CD8-positive, alpha-beta memory T cell (primary cell): ENCODE results near the gene MROH2A. TPM values are rescaled to one million over a fixed set of nuclear protein-coding genes. Genes with fewer than 3 reads are reported as not detected.
"Not testable (repeated sequence)": the region's sequence is repeated elsewhere in the genome, so short reads cannot be mapped to it uniquely, and the experiment has no call there.

Experiments used
- CTCF ChIA-PET: fragments of 350-600 bp; sonication (Branson Sonifier 250); formaldehyde crosslinking; loops from one replicate; lab custom pipeline; 2021; ENCODE audit warnings: antibody characterized with exemption; lab: Charles Lee
- POLR2A ChIA-PET: fragments of 350-600 bp; sonication (Branson Sonifier 250); formaldehyde crosslinking; loops from one replicate; lab custom pipeline; 2021; ENCODE audit warnings: antibody characterized with exemption; lab: Charles Lee
- DNase-seq, 5 donors: peaks; one replicate each; pipeline versions ENCODE4 v3.0.0 to v3.0.0-alpha.2; 2020 to 2022; ENCODE audit warnings: mixed read lengths in 1 of 5
- H3K27ac ChIP-seq: one replicate; pipeline ENCODE4 v1.7.0; 2013; ENCODE audit warnings: low read depth, mild to moderate bottlenecking, low read length, moderate library complexity
- H3K27me3 ChIP-seq: 2 replicates; pipeline ENCODE4 v1.7.0; 2013; ENCODE audit warnings: low read length, mild to moderate bottlenecking; ENCODE audit not compliant: insufficient read depth, poor library complexity, severe bottlenecking
- H3K36me3 ChIP-seq: 2 replicates; pipeline ENCODE4 v1.7.0; 2013; ENCODE audit warnings: mild to moderate bottlenecking, low read length, moderate library complexity; ENCODE audit not compliant: insufficient read depth
- H3K4me1 ChIP-seq: 2 replicates; pipeline ENCODE4 v1.7.0; 2013; ENCODE audit warnings: mild to moderate bottlenecking, low read length, moderate library complexity; ENCODE audit not compliant: insufficient read depth
- H3K4me3 ChIP-seq: 2 replicates; pipeline ENCODE4 v1.7.0; 2013; ENCODE audit warnings: mild to moderate bottlenecking, low read length
- H3K9me3 ChIP-seq: 2 replicates; pipeline ENCODE4 v1.7.0; 2013; ENCODE audit warnings: mild to moderate bottlenecking, low read length
- H3K27ac Mint-ChIP-seq, 8 donors: one replicate each; pipeline ENCODE4 v1.8.0; 2020 to 2021; ENCODE audit warnings: mixed read lengths in 8 of 8, mild to moderate bottlenecking in 6 of 8, inconsistent platforms in 3 of 8, moderate library complexity in 3 of 8
- H3K27me3 Mint-ChIP-seq, 2 donors: one replicate each; pipeline ENCODE4 v1.8.0; 2020 to 2021; ENCODE audit warnings: mixed read lengths in 2 of 2, mild to moderate bottlenecking in 1 of 2, moderate library complexity in 1 of 2
- H3K36me3 Mint-ChIP-seq, 3 donors: one replicate each; pipeline ENCODE4 v1.8.0; 2020 to 2021; ENCODE audit warnings: mixed read lengths in 3 of 3, inconsistent platforms in 1 of 3, mild to moderate bottlenecking in 1 of 3
- H3K4me1 Mint-ChIP-seq, 3 donors: one replicate each; pipeline ENCODE4 v1.8.0; 2020 to 2021; ENCODE audit warnings: mixed read lengths in 3 of 3, inconsistent platforms in 1 of 3, mild to moderate bottlenecking in 1 of 3
- H3K4me3 Mint-ChIP-seq, 7 donors: one replicate each; pipeline ENCODE4 v1.8.0; 2020 to 2021; ENCODE audit warnings: mixed read lengths in 7 of 7, mild to moderate bottlenecking in 6 of 7, moderate library complexity in 4 of 7, inconsistent platforms in 2 of 7
- H3K9me3 Mint-ChIP-seq, 5 donors: one replicate each; pipeline ENCODE4 v1.8.0; 2020 to 2022; ENCODE audit warnings: mixed read lengths in 5 of 5, mild to moderate bottlenecking in 3 of 5, moderate library complexity in 2 of 5, inconsistent platforms in 1 of 5
- polyA plus RNA-seq: library from polyadenylated mRNA; unstranded; fragments of 300-500 nt; fragmentation: Illumina TruSeq; gene quantifications from one replicate; pipeline ENCODE4 v1.2.3, GENCODE V29; 2021
- total RNA-seq, 2 experiments: library from RNA; stranded (reverse); gene quantifications; one replicate each; pipeline ENCODE4 v1.2.3, GENCODE V29; 2021

The MROH2A gene
- total and polyA plus RNA-seq, 3 experiments from 2014 or later, result not detected

GRCh38 chr2:233746475-233747282 lies 31.5 kb upstream of the MROH2A start:
- H3K4me3 Mint-ChIP-seq, result no peak overlapping the region
- Histone ChIP-seq H3K4me1 (no peaks in the 10 kb centered on the region), H3K36me3 (no peaks in the 10 kb centered on the region), H3K4me3 (no peak overlapping the region), H3K27me3 (no peaks in the 10 kb centered on the region), H3K27ac (no peak overlapping the region), H3K9me3 (no peaks in the 10 kb centered on the region)
- H3K4me1 Mint-ChIP-seq, result no peaks in the 10 kb centered on the region
- peaks cover 0 to 8% (median 0%) of the 10 kb centered on the region in 3 donors for H3K36me3 Mint-ChIP-seq
- H3K27me3 Mint-ChIP-seq, result peaks cover 11 to 59% of the 10 kb centered on the region in 2 donors
- no peak for DNase-seq
- peaks cover 7 to 16% (median 12%) of the 10 kb centered on the region in 5 donors for H3K9me3 Mint-ChIP-seq
- no peak overlapping the region for H3K27ac Mint-ChIP-seq
- CTCF ChIA-PET, result no interaction called here
- POLR2A ChIA-PET, result no interaction called here

DNA sequence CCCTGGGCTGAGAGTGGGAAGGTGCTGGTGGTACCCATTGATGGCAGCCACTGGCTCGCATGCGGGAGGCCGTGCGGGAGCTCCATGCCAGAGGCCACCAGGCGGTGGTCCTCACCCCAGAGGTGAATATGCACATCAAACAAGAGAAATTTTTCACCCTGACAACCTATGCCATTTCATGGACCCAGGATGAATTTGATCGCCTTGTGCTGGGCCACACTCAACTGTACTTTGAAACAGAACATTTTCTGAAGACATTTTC lies 30.9 kb upstream of the MROH2A start:
- no peak overlapping the region for H3K27ac ChIP-seq
- H3K27me3 ChIP-seq, result no peaks in the 10 kb centered on the region
- ChIA-PET CTCF (no interaction called here), POLR2A (no interaction called here)
- no peak overlapping the region for H3K4me3 ChIP-seq
- Mint-ChIP-seq H3K27ac (no peak overlapping the region), H3K4me1 (no peaks in the 10 kb centered on the region), H3K4me3 (no peak overlapping the region), H3K27me3 (peaks cover 11 to 59% of the 10 kb centered on the region in 2 donors), H3K36me3 (peaks cover 0 to 11% (median 0%) of the 10 kb centered on the region in 3 donors), H3K9me3 (peaks cover 7 to 19% (median 12%) of the 10 kb centered on the region in 5 donors)
- no peak for DNase-seq
- H3K36me3 ChIP-seq, result no peaks in the 10 kb centered on the region
- no peaks in the 10 kb centered on the region for H3K9me3 ChIP-seq
- H3K4me1 ChIP-seq, result no peaks in the 10 kb centered on the region

DNA sequence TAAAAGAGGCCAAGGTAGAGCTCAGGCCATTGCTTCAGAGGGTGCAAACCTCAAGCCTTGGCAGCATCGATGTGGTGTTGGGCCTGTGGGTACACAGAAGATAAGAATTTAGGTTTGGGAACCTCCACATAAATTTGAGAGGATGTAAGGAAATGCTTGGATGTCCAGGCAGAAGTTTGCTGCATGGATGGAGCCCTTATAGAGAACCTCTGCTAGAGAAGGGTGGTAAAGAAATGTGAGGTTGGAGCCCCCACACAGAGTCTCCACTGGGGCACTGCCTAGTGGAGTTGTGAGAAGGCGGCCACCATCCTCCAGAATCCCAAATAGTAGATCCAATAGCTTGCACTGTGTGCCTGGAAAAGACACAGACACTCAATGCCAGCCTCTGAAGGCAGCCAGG lies 27.4 kb upstream of the MROH2A start:
- POLR2A ChIA-PET, H3K36me3 ChIP-seq, H3K4me1 Mint-ChIP-seq, H3K27ac Mint-ChIP-seq, H3K9me3 ChIP-seq, DNase-seq, H3K27me3 ChIP-seq, H3K4me1 ChIP-seq, CTCF ChIA-PET, H3K4me3 Mint-ChIP-seq, H3K4me3 ChIP-seq, H3K27ac ChIP-seq: not testable (repeated sequence)
- peaks cover 0 to 11% (median 0%) of the 10 kb centered on the region in 3 donors for H3K36me3 Mint-ChIP-seq
- H3K27me3 Mint-ChIP-seq, result peaks cover 12 to 64% of the 10 kb centered on the region in 2 donors
- H3K9me3 Mint-ChIP-seq, result peaks cover 7 to 19% (median 12%) of the 10 kb centered on the region in 5 donors

DNA sequence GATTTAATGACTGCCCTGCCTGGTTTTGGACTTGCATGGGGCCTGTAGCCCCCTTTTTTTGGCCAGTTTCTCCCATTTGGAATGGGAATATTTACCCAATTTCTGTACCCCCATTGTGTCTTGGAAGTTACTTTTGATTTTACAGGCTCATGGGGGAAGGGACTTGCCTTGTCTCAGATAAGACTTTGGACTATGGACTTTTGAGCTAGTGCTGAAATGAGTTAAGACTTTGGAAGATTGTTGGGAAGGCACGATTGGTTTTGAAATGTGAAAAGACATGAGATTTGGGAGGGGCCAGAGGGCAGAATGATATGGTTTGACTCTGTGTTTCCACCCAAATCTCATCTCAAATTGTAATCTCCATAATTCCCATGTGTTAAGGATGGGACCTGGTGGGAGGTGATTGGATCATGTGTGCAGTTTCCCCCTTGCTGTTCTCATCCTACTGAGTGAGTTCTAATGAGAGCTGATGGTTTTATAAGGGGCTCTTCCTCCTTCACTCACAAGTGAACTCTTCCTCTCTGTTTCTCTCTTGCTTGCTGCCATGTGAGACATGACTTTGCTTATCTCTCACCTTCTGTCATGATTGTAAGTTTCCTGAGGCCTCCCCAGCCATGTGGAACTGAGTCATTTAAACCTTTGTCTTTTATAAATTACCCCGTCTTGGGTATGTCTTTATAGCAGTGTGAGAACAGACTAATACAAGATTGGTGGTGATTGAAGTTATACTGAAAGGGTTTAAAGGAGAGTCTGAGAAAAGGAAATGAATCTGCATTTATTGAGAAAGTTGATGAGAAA lies 26.7 kb upstream of the MROH2A start:
- POLR2A ChIA-PET, CTCF ChIA-PET, H3K4me1 Mint-ChIP-seq, H3K27me3 ChIP-seq, H3K4me1 ChIP-seq, H3K36me3 ChIP-seq, H3K27ac ChIP-seq, DNase-seq, H3K9me3 ChIP-seq, H3K27ac Mint-ChIP-seq, H3K4me3 ChIP-seq: not testable (repeated sequence)
- H3K9me3 Mint-ChIP-seq, result peaks cover 7 to 19% (median 12%) of the 10 kb centered on the region in 5 donors
- peak overlapping the region in 1 of 7 donors; percentile 68 for H3K4me3 Mint-ChIP-seq
- H3K27me3 Mint-ChIP-seq, result peaks cover 12 to 59% of the 10 kb centered on the region in 2 donors
- H3K36me3 Mint-ChIP-seq, result peaks cover 0 to 11% (median 0%) of the 10 kb centered on the region in 3 donors

DNA sequence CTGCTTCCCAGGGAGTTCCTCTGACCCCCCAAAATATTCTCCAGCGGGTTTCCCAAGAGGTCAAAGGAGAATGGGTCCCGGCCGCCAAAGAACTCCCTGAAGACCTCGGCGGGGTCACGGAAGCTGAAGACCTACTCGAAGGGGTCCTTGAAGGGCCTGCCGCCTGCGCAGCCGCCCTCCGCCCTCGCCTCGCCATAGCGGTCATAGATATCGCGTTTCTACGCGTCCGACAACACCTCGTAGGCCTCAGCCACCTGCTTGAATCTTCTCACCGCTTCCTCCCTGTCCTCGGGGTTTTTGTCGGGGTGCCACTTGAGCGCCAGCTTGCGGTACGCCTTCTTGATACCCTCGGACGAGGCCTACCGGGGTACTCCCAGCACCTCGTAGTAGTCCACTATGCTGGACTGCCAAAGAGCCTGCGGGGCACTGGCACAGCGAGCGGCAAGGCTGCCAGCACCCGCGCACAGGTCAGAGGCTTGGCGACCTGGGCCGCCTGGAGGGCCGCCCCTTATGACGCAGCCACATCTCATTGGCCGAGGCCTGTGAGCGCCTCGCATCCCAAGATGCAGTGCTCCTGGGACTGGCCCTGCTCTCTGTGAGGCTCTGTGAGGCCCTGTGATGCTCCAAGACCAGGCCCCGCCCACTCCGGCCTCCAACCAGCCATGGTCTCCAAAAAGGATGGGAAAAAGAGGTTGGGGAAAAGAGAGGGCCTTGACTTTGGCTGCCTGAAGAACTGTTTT lies 23.1 kb upstream of the MROH2A start:
- Mint-ChIP-seq H3K27me3 (peaks cover 6 to 39% of the 10 kb centered on the region in 2 donors), H3K36me3 (peaks cover 0 to 11% (median 0%) of the 10 kb centered on the region in 3 donors), H3K9me3 (peaks cover 6 to 15% (median 12%) of the 10 kb centered on the region in 5 donors), H3K27ac (no peak overlapping the region), H3K4me3 (no peak overlapping the region), H3K4me1 (no peaks in the 10 kb centered on the region)
- ChIA-PET CTCF (no interaction called here), POLR2A (no interaction called here)
- DNase-seq, result no peak
- Histone ChIP-seq H3K36me3 (no peaks in the 10 kb centered on the region), H3K4me3 (no peak overlapping the region), H3K27me3 (no peaks in the 10 kb centered on the region), H3K27ac (no peak overlapping the region), H3K4me1 (no peaks in the 10 kb centered on the region), H3K9me3 (no peaks in the 10 kb centered on the region)

DNA sequence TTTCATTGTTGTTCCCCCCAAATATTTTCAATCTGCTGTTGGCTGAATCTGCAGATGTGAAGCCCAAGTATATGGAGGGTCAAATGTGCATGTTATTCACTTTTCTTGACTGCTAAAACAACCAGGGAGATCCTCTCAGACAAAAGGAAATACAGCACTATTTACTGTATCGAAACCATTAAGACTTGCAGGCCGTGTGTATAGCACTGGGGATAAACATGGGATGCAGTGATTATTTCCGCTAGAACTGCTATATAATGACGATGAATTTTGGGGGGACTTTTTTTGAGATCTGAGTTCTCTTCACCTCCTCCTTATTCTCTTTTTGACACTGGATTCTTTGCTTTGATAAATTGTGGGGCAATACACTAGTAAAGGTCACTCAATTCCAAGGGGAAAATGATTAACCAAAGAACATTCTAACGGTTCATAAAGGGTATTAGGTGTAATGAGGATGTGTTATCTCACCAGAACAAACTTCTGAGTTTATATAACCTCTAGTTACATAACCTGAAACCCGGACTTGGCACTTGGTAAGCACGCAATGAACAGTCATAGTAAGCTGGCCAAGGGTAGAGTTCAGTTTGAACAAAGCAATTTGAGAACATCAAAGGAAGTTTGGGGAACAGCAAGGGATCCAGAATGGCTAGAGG lies 21.6 kb upstream of the MROH2A start:
- no peak overlapping the region for H3K27ac Mint-ChIP-seq
- no peaks in the 10 kb centered on the region for H3K4me1 ChIP-seq
- H3K4me1 Mint-ChIP-seq, result no peaks in the 10 kb centered on the region
- ChIA-PET CTCF (no interaction called here), POLR2A (no interaction called here)
- H3K9me3 Mint-ChIP-seq, result peaks cover 0 to 5% (median 4%) of the 10 kb centered on the region in 5 donors
- H3K27me3 ChIP-seq, result no peaks in the 10 kb centered on the region
- H3K4me3 Mint-ChIP-seq, result no peak overlapping the region
- H3K27me3 Mint-ChIP-seq, result peaks cover 5 to 34% of the 10 kb centered on the region in 2 donors
- H3K36me3 ChIP-seq, result no peaks in the 10 kb centered on the region
- H3K4me3 ChIP-seq, result no peak overlapping the region
- H3K27ac ChIP-seq, result no peak overlapping the region
- peaks cover 0 to 4% (median 0%) of the 10 kb centered on the region in 3 donors for H3K36me3 Mint-ChIP-seq
- H3K9me3 ChIP-seq, result no peaks in the 10 kb centered on the region
- DNase-seq, result no peak

DNA sequence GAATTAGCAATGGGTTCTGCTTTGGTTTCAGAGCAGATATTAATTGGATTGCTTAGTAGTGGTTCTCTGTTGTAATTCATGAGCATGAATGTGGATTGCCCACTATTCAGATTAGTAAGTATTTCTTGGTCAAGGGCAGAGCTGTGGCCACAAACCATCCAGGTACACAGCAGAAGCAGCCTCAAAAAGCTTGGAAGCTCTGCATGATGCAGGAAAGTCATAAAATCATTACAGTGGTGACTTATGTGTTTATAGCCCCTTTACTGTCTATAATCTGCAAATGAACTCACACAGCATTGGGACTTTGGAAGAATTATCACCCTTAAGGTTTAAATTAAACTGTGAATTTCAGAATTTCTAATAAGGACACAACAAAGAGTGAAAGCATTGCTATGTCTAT lies 20.0 kb upstream of the MROH2A start:
- Mint-ChIP-seq H3K27me3 (peaks cover 5 to 24% of the 10 kb centered on the region in 2 donors), H3K36me3 (no peaks in the 10 kb centered on the region), H3K9me3 (peaks cover 0 to 4% (median 0%) of the 10 kb centered on the region in 5 donors), H3K27ac (no peak overlapping the region), H3K4me3 (no peak overlapping the region), H3K4me1 (no peaks in the 10 kb centered on the region)
- ChIA-PET CTCF (no interaction called here), POLR2A (no interaction called here)
- H3K4me3 ChIP-seq, result no peak overlapping the region
- no peaks in the 10 kb centered on the region for H3K36me3 ChIP-seq
- H3K4me1 ChIP-seq, result no peaks in the 10 kb centered on the region
- DNase-seq, result no peak
- no peak overlapping the region for H3K27ac ChIP-seq
- no peaks in the 10 kb centered on the region for H3K27me3 ChIP-seq
- no peaks in the 10 kb centered on the region for H3K9me3 ChIP-seq
